ENCODE measurements around the gene RPL23.

DNA sequence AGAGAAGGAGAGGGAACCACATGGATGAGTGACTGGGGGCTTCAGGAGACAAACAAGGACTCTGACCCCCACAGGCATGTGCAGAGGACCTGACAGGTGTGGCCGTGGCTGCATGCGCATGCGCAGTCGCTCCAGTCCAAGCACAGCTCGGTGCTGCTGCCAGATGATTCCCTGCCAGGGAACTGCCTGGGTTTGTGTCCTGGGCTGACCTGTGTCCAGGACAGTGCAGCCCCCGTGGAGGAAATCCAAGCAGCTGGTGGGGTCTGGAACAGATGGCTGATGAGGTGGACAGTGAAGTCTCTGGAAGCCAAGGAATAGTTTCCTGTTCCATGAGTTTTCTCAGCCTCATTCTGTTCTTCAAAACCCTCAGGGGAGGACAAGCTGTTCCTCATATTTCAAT lies 43.7 kb upstream of the RPL23 start:
- TF ChIP-seq, protein P1, sequence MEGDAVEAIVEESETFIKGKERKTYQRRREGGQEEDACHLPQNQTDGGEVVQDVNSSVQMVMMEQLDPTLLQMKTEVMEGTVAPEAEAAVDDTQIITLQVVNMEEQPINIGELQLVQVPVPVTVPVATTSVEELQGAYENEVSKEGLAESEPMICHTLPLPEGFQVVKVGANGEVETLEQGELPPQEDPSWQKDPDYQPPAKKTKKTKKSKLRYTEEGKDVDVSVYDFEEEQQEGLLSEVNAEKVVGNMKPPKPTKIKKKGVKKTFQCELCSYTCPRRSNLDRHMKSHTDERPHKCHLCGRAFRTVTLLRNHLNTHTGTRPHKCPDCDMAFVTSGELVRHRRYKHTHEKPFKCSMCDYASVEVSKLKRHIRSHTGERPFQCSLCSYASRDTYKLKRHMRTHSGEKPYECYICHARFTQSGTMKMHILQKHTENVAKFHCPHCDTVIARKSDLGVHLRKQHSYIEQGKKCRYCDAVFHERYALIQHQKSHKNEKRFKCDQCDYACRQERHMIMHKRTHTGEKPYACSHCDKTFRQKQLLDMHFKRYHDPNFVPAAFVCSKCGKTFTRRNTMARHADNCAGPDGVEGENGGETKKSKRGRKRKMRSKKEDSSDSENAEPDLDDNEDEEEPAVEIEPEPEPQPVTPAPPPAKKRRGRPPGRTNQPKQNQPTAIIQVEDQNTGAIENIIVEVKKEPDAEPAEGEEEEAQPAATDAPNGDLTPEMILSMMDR (conservative IDR thresholded peaks at IDR 0.05; ENCODE audit: low read depth in 2 of 2): no peak
- no peak for TF ChIP-seq POLR2AphosphoS5 (IDR thresholded peaks at IDR 0.05; ENCODE audit: low read depth)

All from GM23338 (cell line).